HCT116 (cell line): Measurements from ENCODE around the gene TEAD1. TPM values are rescaled to one million over a fixed set of nuclear protein-coding genes. Genes with fewer than 3 reads are reported as not detected.

Experiments used
- ATAC-seq: fragments of 200-7000 bp; cut with Tn5 transposase; 2 replicates; pipeline ENCODE4 v1.9.1; 2020; ENCODE audit warnings: mild to moderate bottlenecking, moderate library complexity
- BruUV-seq: library from RNA; stranded (reverse); fragments of 400-500 nt; replicated peaks from 2 replicates; lab custom pipeline; 2021; lab: Mats Ljungman, UMichigan
- CTCF ChIA-PET: fragments of 300-600 bp; sonication (Branson Sonifier 250); formaldehyde crosslinking; loops from one replicate; lab custom pipeline; 2021; ENCODE audit warnings: antibody characterized with exemption; lab: Charles Lee
- POLR2A ChIA-PET: fragments of 300-600, 350-600 bp; sonication (Branson Sonifier 250); formaldehyde crosslinking; loops from one replicate; lab custom pipeline; 2021; ENCODE audit warnings: antibody characterized with exemption; lab: Charles Lee
- RAD21 ChIA-PET, 2 experiments: fragments of 300-600 bp; sonication (Branson Sonifier 250); formaldehyde crosslinking; loops; one replicate each; lab custom pipeline; 2023; ENCODE audit warnings: low total read pairs in 2 of 2; ENCODE audit not compliant: uncharacterized antibody in 2 of 2, unreplicated experiment in 2 of 2, low non-redundant PET in 1 of 2; lab: Charles Lee
- DNase-seq: peaks from one replicate; pipeline ENCODE4 v3.0.0-alpha.2; 2010; ENCODE audit warnings: low read depth, low spot score
- H2AFZ ChIP-seq: fragments of 200-600 bp; shearing (Covaris generic), sonication (generic); 2 replicates; pipeline ENCODE4 v1.6.1; 2017; ENCODE audit warnings: low read depth, mixed run types, mixed read lengths, antibody characterized with exemption, low read length; ENCODE audit not compliant: poor library complexity, severe bottlenecking
- H3K27ac ChIP-seq: 2 replicates; pipeline ENCODE4 v1.5.1; 2012; ENCODE audit warnings: low read depth, low read length
- H3K27me3 ChIP-seq: fragments of 200-600 bp; sonication (generic); 2 replicates; pipeline ENCODE4 v1.6.1; 2016; ENCODE audit warnings: mixed run types, low read length, mixed read lengths; ENCODE audit not compliant: insufficient read depth
- H3K36me3 ChIP-seq, 2 experiments: fragments of 200-500 bp in 1 of 2; fragments of 200-600 bp in 1 of 2; sonication (Bioruptor generic) in 1 of 2; sonication (generic) in 1 of 2; 2 replicates each; pipeline versions ENCODE4 v1.5.1 to v1.6.1; 2014 to 2016; ENCODE audit warnings: low read length in 2 of 2, inconsistent platforms in 1 of 2, mixed read lengths in 1 of 2, mixed run types in 1 of 2; ENCODE audit not compliant: insufficient read depth in 2 of 2, control insufficient read depth in 1 of 2
- H3K4me1 ChIP-seq, 2 experiments: fragments of 200-600 bp in 1 of 2; sonication (generic) in 1 of 2; 2 replicates each; pipeline versions ENCODE4 v1.5.1 to v1.6.1; 2012 to 2017; ENCODE audit warnings: low read length in 2 of 2, inconsistent platforms in 1 of 2, mild to moderate bottlenecking in 1 of 2, mixed read lengths in 1 of 2, mixed run types in 1 of 2, moderate library complexity in 1 of 2; ENCODE audit not compliant: insufficient read depth in 2 of 2, control insufficient read depth in 1 of 2
- H3K4me2 ChIP-seq: fragments of 200-600 bp; sonication (generic); 2 replicates; pipeline ENCODE4 v1.6.1; 2017; ENCODE audit warnings: mixed run types, low read length, mixed read lengths
- H3K4me3 ChIP-seq, 2 experiments: fragments of 200-600 bp in 1 of 2; sonication (generic) in 1 of 2; replicated peaks in 1 of 2; 2 replicates each; pipeline ENCODE4 v1.5.1; 2011 to 2016; ENCODE audit warnings: low read length in 2 of 2, control low read depth in 1 of 2, low read depth in 1 of 2, mild to moderate bottlenecking in 1 of 2, mixed read lengths in 1 of 2, mixed run types in 1 of 2
- H3K79me2 ChIP-seq: fragments of 200-600 bp; sonication (generic); 2 replicates; pipeline ENCODE4 v1.6.1; 2017; ENCODE audit warnings: mild to moderate bottlenecking, mixed run types, low read length, moderate library complexity, mixed read lengths; ENCODE audit not compliant: insufficient read depth
- H3K9ac ChIP-seq: fragments of 200-600 bp; sonication (generic); 2 replicates; pipeline ENCODE4 v1.6.1; 2016; ENCODE audit warnings: low read length, mixed read lengths
- H3K9me2 ChIP-seq: fragments of 200-600 bp; sonication (generic), shearing (Covaris generic); 2 replicates; pipeline ENCODE4 v1.6.1; 2017; ENCODE audit warnings: mixed run types, mild to moderate bottlenecking, moderate library complexity; ENCODE audit not compliant: insufficient read depth
- H3K9me3 ChIP-seq, 2 experiments: fragments of 200-500 bp in 1 of 2; fragments of 200-600 bp in 1 of 2; sonication (Bioruptor generic) in 1 of 2; sonication (generic) in 1 of 2; 2 replicates each; pipeline ENCODE4 v1.6.1; 2014 to 2017; ENCODE audit warnings: low read length in 2 of 2, mixed read lengths in 2 of 2, inconsistent platforms in 1 of 2, low read depth in 1 of 2, mild to moderate bottlenecking in 1 of 2, mixed run types in 1 of 2, moderate library complexity in 1 of 2; ENCODE audit not compliant: control insufficient read depth in 1 of 2, insufficient read depth in 1 of 2
- H4K20me1 ChIP-seq: fragments of 200-600 bp; sonication (generic), shearing (Covaris generic); 2 replicates; pipeline ENCODE4 v1.6.1; 2017; ENCODE audit warnings: mixed run types, mild to moderate bottlenecking, moderate library complexity; ENCODE audit not compliant: insufficient read depth
- CEBPB ChIP-seq: IDR thresholded peaks from 2 replicates; pipeline ENCODE4 v1.6.1; 2012; ENCODE audit warnings: low read depth
- FOSL1 ChIP-seq: IDR thresholded peaks from 2 replicates; pipeline ENCODE4 v1.6.1; 2012; ENCODE audit warnings: low read depth
- POLR2AphosphoS5 ChIP-seq: IDR thresholded peaks from 2 replicates; pipeline ENCODE4 v1.6.1; 2011; ENCODE audit warnings: mild to moderate bottlenecking, low read depth, low read length, moderate library complexity
- RAD21 ChIP-seq: IDR thresholded peaks from 2 replicates; pipeline ENCODE4 v1.6.1; 2012; ENCODE audit warnings: low read depth, mild to moderate bottlenecking
- SIN3A ChIP-seq: IDR thresholded peaks from 2 replicates; pipeline ENCODE4 v1.6.1; 2012; ENCODE audit warnings: low read depth
- SRF ChIP-seq: IDR thresholded peaks from 2 replicates; pipeline ENCODE4 v1.6.1; 2012; ENCODE audit warnings: low read depth
- intact Hi-C: fragments of 100-400 bp; cut with micrococcal nuclease; formaldehyde crosslinking; loops from 2 replicates; pipeline ENCODE4 v1.10.0; 2022
- total RNA-seq: library from RNA; stranded (reverse); gene quantifications from one replicate; pipeline ENCODE4 v1.2.1, GENCODE V29; 2021; ENCODE audit not compliant: unreplicated experiment
- TF ChIP-seq, protein P1 (sequence below): IDR thresholded peaks from 2 replicates; pipeline ENCODE4 v1.6.1; 2011; ENCODE audit warnings: mild to moderate bottlenecking, low read length, moderate library complexity; ENCODE audit not compliant: insufficient replicate concordance; ENCODE audit errors: extremely low read depth

Gene TEAD1
- total RNA-seq, 1 experiment from 2014 or later = 103 TPM

DNA sequence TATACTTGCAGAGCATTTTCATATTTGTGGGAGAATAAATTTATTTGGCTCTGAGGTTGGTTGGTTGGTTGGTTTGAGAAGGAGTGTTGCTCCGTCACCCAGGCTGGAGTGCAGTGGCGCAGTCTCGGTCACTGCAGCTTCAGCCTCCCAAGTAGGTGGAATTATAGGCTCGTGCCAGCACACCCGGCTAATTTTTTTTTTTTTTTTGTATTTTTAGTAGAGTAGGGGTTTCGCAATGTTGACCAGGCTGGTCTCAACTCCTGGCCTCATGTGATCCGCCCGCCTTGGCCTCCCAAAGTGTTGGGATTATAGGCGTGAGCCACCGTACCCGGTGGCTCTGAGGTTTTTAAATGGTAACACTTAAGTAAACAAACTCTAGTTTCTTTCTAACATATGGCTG is 161.1 kb downstream of the TEAD1 start:
- Histone ChIP-seq H3K9me2 (no peaks in the 10 kb centered on the region), H3K9ac (no peak overlapping the region), H3K4me3 (no peak overlapping the region), H3K79me2 (peaks cover 48% of the 10 kb centered on the region), H3K27me3 (no peaks in the 10 kb centered on the region), H3K9me3 (no peaks in the 10 kb centered on the region), H3K4me1 (no peaks in the 10 kb centered on the region; a peak in 1 of 4 replicates), H3K4me2 (no peak overlapping the region), H4K20me1 (no peaks in the 10 kb centered on the region; the same call in 1 of the 2 replicates), H3K27ac (no peak overlapping the region), H3K36me3 (no peaks in the 10 kb centered on the region), H2AFZ (no peak overlapping the region)
- BruUV-seq = no TSS peak
- no peak for TF ChIP-seq SRF
- TF ChIP-seq, protein P1, sequence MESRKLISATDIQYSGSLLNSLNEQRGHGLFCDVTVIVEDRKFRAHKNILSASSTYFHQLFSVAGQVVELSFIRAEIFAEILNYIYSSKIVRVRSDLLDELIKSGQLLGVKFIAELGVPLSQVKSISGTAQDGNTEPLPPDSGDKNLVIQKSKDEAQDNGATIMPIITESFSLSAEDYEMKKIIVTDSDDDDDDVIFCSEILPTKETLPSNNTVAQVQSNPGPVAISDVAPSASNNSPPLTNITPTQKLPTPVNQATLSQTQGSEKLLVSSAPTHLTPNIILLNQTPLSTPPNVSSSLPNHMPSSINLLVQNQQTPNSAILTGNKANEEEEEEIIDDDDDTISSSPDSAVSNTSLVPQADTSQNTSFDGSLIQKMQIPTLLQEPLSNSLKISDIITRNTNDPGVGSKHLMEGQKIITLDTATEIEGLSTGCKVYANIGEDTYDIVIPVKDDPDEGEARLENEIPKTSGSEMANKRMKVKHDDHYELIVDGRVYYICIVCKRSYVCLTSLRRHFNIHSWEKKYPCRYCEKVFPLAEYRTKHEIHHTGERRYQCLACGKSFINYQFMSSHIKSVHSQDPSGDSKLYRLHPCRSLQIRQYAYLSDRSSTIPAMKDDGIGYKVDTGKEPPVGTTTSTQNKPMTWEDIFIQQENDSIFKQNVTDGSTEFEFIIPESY = no peak
- ChIA-PET RAD21 (no interaction called here), CTCF (no interaction called here), POLR2A (no interaction called here)
- ATAC-seq = no peak
- intact Hi-C loops = no loop called here
- DNase-seq = no peak

DNA sequence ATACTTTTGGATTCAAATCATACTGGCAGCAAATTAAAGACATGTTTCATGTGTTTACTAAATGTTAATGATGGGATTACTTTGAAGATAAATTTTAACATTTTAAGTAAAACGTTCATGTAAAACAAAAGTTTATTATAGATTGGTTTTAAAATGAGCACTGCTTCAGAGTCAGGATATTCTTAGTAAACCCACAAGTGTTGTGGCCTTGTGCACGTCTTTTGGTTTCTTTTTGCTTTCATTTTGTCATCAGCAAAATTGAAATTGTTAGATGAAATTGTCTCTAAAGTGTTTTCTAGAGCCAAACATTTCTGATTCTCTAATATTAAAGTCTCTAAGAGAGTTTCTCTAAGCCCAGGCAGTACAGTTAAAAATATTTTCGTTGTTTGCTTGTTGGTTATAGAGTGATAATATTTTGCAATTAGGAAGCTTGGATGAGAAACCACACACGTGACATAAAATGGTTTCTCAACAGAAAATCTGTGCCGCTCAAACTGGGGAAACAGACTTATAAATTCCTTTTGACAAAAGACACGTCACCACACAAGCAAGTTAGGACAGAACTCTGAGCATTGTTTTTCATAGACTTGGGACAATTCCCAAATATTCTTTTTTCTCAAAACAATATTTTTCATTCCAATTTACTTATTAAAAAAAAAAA is 164.4 kb downstream of the TEAD1 start:
- Histone ChIP-seq H4K20me1 (peaks cover 4% of the 10 kb centered on the region; the same call in 1 of the 2 replicates), H3K79me2 (peaks cover 58% of the 10 kb centered on the region), H3K4me1 (peaks cover 9 to 20% of the 10 kb centered on the region in 2 experiments; a peak in 2 of 4 replicates), H2AFZ (no peak overlapping the region), H3K27me3 (no peaks in the 10 kb centered on the region), H3K27ac (no peak overlapping the region), H3K36me3 (no peaks in the 10 kb centered on the region), H3K9me3 (no peaks in the 10 kb centered on the region), H3K9ac (no peak overlapping the region), H3K4me2 (no peak overlapping the region), H3K4me3 (no peak overlapping the region), H3K9me2 (no peaks in the 10 kb centered on the region)
- ChIA-PET CTCF (no interaction called here), POLR2A (no interaction called here), RAD21 (no interaction called here)
- no peak for ATAC-seq
- no peak for TF ChIP-seq POLR2AphosphoS5
- TF ChIP-seq CEBPB = no peak
- TF ChIP-seq FOSL1 = no peak
- no peak for TF ChIP-seq RAD21
- TF ChIP-seq SIN3A = no peak
- intact Hi-C loops = no loop called here
- BruUV-seq = no TSS peak
- no peak for DNase-seq
